OCI-LY7 (cell line): Measurements from ENCODE around the gene STAT5A. TPM values are rescaled to one million over a fixed set of nuclear protein-coding genes. Genes with fewer than 3 reads are reported as not detected.
"Not testable (repeated sequence)": the region's sequence is repeated elsewhere in the genome, so short reads cannot be mapped to it uniquely, and the experiment has no call there.

Experiments used
- BruUV-seq: library from RNA; stranded (reverse); fragments of 400-500 nt; replicated peaks from 2 replicates; lab custom pipeline; 2021; lab: Mats Ljungman, UMichigan
- CTCF ChIA-PET: fragments of 300-600 bp; sonication (Branson Sonifier 250); formaldehyde crosslinking; loops from one replicate; lab custom pipeline; 2022; ENCODE audit warnings: antibody characterized with exemption; ENCODE audit not compliant: unreplicated experiment; lab: Charles Lee
- POLR2A ChIA-PET: fragments of 300-600 bp; sonication (Branson Sonifier 250); formaldehyde crosslinking; loops from one replicate; lab custom pipeline; 2022; ENCODE audit warnings: antibody characterized with exemption; lab: Charles Lee
- DNase-seq: peaks from one replicate; pipeline ENCODE4 v3.0.0-alpha.2; 2015; ENCODE audit warnings: low spot score
- H2AFZ ChIP-seq: fragments of 200-600 bp; sonication (generic), shearing (Covaris generic); 2 replicates; pipeline ENCODE4 v1.6.1; 2014; ENCODE audit warnings: mild to moderate bottlenecking, antibody characterized with exemption, low read length, moderate library complexity
- H3K27ac ChIP-seq: fragments of 200-600 bp; sonication (generic); 2 replicates; pipeline ENCODE4 v1.5.1; 2014; ENCODE audit warnings: mixed run types, low read depth, mild to moderate bottlenecking, moderate library complexity, low read length, inconsistent platforms; ENCODE audit not compliant: poor library complexity, severe bottlenecking
- H3K36me3 ChIP-seq: fragments of 200-600 bp; sonication (generic); 2 replicates; pipeline ENCODE4 v1.6.1; 2014; ENCODE audit warnings: mild to moderate bottlenecking, antibody characterized with exemption, low read length, moderate library complexity, mixed read lengths; ENCODE audit not compliant: insufficient read depth
- H3K4me1 ChIP-seq: fragments of 200-600 bp; sonication (generic); 2 replicates; pipeline ENCODE4 v1.5.1; 2014; ENCODE audit warnings: mild to moderate bottlenecking, low read length; ENCODE audit not compliant: insufficient read depth, poor library complexity, severe bottlenecking
- H3K4me2 ChIP-seq: fragments of 200-600 bp; sonication (generic); 2 replicates; pipeline ENCODE4 v1.6.1; 2014; ENCODE audit warnings: mild to moderate bottlenecking, low read length
- H3K4me3 ChIP-seq: fragments of 200-600 bp; sonication (generic); 2 replicates; pipeline ENCODE4 v1.5.1; 2014; ENCODE audit warnings: mild to moderate bottlenecking, low read depth, low read length; ENCODE audit not compliant: poor library complexity, severe bottlenecking
- H3K79me2 ChIP-seq: fragments of 200-600 bp; sonication (generic); 2 replicates; pipeline ENCODE4 v1.6.1; 2016; ENCODE audit warnings: low read depth, mild to moderate bottlenecking, low read length, moderate library complexity, mixed read lengths; ENCODE audit not compliant: insufficient read depth
- H3K9me2 ChIP-seq: fragments of 200-600 bp; sonication (generic); 2 replicates; pipeline ENCODE4 v1.6.1; 2016; ENCODE audit warnings: mild to moderate bottlenecking, low read length, mixed read lengths; ENCODE audit not compliant: insufficient read depth
- H3K9me3 ChIP-seq: fragments of 200-600 bp; sonication (generic); 2 replicates; pipeline ENCODE4 v1.6.1; 2014; ENCODE audit warnings: mild to moderate bottlenecking, mixed run types, low read length, mixed read lengths
- H4K20me1 ChIP-seq: fragments of 200-600 bp; sonication (generic); 2 replicates; pipeline ENCODE4 v1.6.1; 2014; ENCODE audit warnings: mild to moderate bottlenecking, antibody characterized with exemption, low read length, moderate library complexity, mixed read lengths; ENCODE audit not compliant: insufficient read depth
- CTCF ChIP-seq: fragments of 200-600 bp; sonication (generic); conservative IDR thresholded peaks from 2 replicates; pipeline ENCODE4 v1.5.1; 2014; ENCODE audit warnings: mild to moderate bottlenecking, antibody characterized with exemption, low read length, moderate library complexity, mixed read lengths
- EZH2phosphoT487 ChIP-seq: fragments of 200-600 bp; sonication (generic); IDR thresholded peaks from 2 replicates; pipeline ENCODE4 v1.6.1; 2018; ENCODE audit warnings: low read depth, borderline replicate concordance, mild to moderate bottlenecking, mixed run types, antibody characterized with exemption, low read length, moderate library complexity, mixed read lengths
- intact Hi-C: fragments of 100-400 bp; cut with micrococcal nuclease; formaldehyde crosslinking; loops from one replicate; pipeline ENCODE4 v1.10.0; 2022; ENCODE audit not compliant: unreplicated experiment
- total RNA-seq, 2 experiments: library from RNA; depleted of rRNA in 1 of 2; stranded (reverse); fragments of >200 nt in 1 of 2; shearing (Covaris generic) in 1 of 2; gene quantifications; 2 replicates each; pipeline ENCODE4 v1.2.3, GENCODE V29; 2014 to 2022

The STAT5A gene
- total RNA-seq, 2 experiments from 2014 or later, result 1.9 to 7.9 TPM

- H3K36me3 ChIP-seq, result no peaks in the 10 kb centered on the region
- H3K9me2 ChIP-seq, result no peaks in the 10 kb centered on the region
- TF ChIP-seq EZH2phosphoT487 (no peak), CTCF (no peak)
- peaks cover 9% of the 10 kb centered on the region for H3K79me2 ChIP-seq
- intact Hi-C loops, result loop anchor here (10.0 kb wide), 1 partner anchor 239 kb away; the partner anchor contains the start of gene DNAJC7
- no peak overlapping the region for H3K27ac ChIP-seq
- H4K20me1 ChIP-seq, result no peaks in the 10 kb centered on the region
- BruUV-seq, result no TSS peak
- H2AFZ ChIP-seq, result no peak overlapping the region
- CTCF ChIA-PET, result no interaction called here
- peaks cover 9% of the 10 kb centered on the region for H3K4me1 ChIP-seq
- no peak overlapping the region for H3K4me3 ChIP-seq
- POLR2A ChIA-PET, result no interaction called here
- DNase-seq, result no peak
- no peaks in the 10 kb centered on the region for H3K9me3 ChIP-seq
- H3K4me2 ChIP-seq, result no peak overlapping the region
These were observed 34.7 kb upstream of the STAT5A start for GRCh38 chr17:42253578-42253977.

GRCh38 chr17:42255445-42255844 is 32.9 kb upstream of the STAT5A start:
- Histone ChIP-seq H3K27ac (no peak overlapping the region), H3K36me3 (no peaks in the 10 kb centered on the region), H3K4me2 (no peak overlapping the region), H4K20me1 (no peaks in the 10 kb centered on the region), H3K4me3 (no peak overlapping the region), H3K9me3 (no peaks in the 10 kb centered on the region), H3K4me1 (peaks cover 13% of the 10 kb centered on the region), H2AFZ (no peak overlapping the region), H3K9me2 (no peaks in the 10 kb centered on the region), H3K79me2 (peaks cover 8% of the 10 kb centered on the region)
- ChIA-PET POLR2A (no interaction called here), CTCF (no interaction called here)
- intact Hi-C loops, result loop anchor here (10.0 kb wide), 1 partner anchor 241 kb away; the partner anchor contains the start of gene DNAJC7
- DNase-seq, result no peak
- TF ChIP-seq EZH2phosphoT487, result no peak
- TF ChIP-seq CTCF, result no peak
- BruUV-seq, result no TSS peak

- H3K4me3 ChIP-seq, result peak overlapping the region; percentile 0
- no peak for DNase-seq
- no peak overlapping the region for H3K27ac ChIP-seq
- H3K36me3 ChIP-seq, result no peaks in the 10 kb centered on the region
- intact Hi-C loops, result no loop called here
- peak overlapping the region; percentile 66 for H3K4me2 ChIP-seq
- CTCF ChIA-PET, result no interaction called here
- H4K20me1 ChIP-seq, result no peaks in the 10 kb centered on the region
- POLR2A ChIA-PET, result interaction anchor here (0.6 to 2.1 kb wide), 6 partner anchors 10 to 703 kb away, joined by 3 to 6 read pairs (median 4); no protein-coding TSS in a partner anchor
- no peak overlapping the region for H2AFZ ChIP-seq
- H3K9me3 ChIP-seq, result no peaks in the 10 kb centered on the region
- H3K4me1 ChIP-seq, result peaks cover 29% of the 10 kb centered on the region
- no peaks in the 10 kb centered on the region for H3K9me2 ChIP-seq
- H3K79me2 ChIP-seq, result peaks cover 17% of the 10 kb centered on the region; the same call in 1 of the 2 replicates
- BruUV-seq, result no TSS peak
- TF ChIP-seq EZH2phosphoT487 (no peak), CTCF (no peak)
These were observed 28.0 kb upstream of the STAT5A start for GRCh38 chr17:42260318-42260717.

- H3K9me2 ChIP-seq, H3K4me3 ChIP-seq, H2AFZ ChIP-seq, DNase-seq, H3K4me2 ChIP-seq, H3K36me3 ChIP-seq, POLR2A ChIA-PET, H4K20me1 ChIP-seq, CTCF ChIA-PET, H3K27ac ChIP-seq, intact Hi-C loops, H3K9me3 ChIP-seq, BruUV-seq: not testable (repeated sequence)
- Histone ChIP-seq H3K4me1 (peaks cover 26% of the 10 kb centered on the region), H3K79me2 (peaks cover 24% of the 10 kb centered on the region; the same call in 1 of the 2 replicates)
These were observed 23.9 kb upstream of the STAT5A start for GRCh38 chr17:42264366-42264765.
